ENCODE results near the gene IL1RL2.

IL1RL2 gene

DNA sequence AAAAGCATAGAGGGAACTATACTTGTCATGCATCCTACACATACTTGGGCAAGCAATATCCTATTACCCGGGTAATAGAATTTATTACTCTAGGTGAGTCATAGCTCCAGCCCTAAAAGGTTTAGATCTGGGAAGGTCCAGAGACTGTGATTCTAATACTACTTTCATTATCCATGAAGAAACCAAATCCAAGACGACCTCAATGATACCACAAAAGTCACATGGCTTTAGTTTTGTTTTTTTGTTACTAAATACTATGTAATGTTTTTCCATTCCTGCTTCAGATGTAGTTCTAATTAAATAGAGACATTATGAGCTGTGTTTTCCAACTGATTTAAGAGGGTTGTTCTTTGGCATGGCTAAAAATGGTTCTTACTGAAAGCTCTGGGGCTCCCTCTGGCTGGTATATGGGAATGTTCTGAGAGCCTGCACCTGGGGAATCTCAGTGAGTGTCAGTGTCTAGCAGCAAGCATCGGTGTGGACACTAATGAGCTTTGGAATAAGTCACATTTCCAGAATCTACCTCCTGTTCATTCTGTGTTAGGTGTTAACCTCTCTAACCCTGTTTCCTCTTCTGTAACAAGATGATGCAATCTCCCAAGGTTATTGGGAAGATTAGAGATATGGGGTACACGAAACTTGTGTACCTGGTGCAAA lies 20.5 kb upstream of the IL1RL2 start:
- H3K27me3 ChIP-seq (ENCODE audit: control insufficient read depth, insufficient read depth, low read length) = no peaks in the 10 kb centered on the region
- H3K9me3 ChIP-seq (ENCODE audit: control insufficient read depth, low read depth, low read length) = no peaks in the 10 kb centered on the region
- no peak overlapping the region for H3K4me3 ChIP-seq (ENCODE audit: low read length)
- H3K36me3 ChIP-seq (ENCODE audit: control insufficient read depth, low read depth, low read length) = no peaks in the 10 kb centered on the region
- no peaks in the 10 kb centered on the region for H3K4me1 ChIP-seq (ENCODE audit: control insufficient read depth, low read depth, low read length)
- no peak overlapping the region for H3K27ac ChIP-seq (ENCODE audit: low read length)
- H3K9ac ChIP-seq (ENCODE audit: low read length) = no peak overlapping the region

DNA sequence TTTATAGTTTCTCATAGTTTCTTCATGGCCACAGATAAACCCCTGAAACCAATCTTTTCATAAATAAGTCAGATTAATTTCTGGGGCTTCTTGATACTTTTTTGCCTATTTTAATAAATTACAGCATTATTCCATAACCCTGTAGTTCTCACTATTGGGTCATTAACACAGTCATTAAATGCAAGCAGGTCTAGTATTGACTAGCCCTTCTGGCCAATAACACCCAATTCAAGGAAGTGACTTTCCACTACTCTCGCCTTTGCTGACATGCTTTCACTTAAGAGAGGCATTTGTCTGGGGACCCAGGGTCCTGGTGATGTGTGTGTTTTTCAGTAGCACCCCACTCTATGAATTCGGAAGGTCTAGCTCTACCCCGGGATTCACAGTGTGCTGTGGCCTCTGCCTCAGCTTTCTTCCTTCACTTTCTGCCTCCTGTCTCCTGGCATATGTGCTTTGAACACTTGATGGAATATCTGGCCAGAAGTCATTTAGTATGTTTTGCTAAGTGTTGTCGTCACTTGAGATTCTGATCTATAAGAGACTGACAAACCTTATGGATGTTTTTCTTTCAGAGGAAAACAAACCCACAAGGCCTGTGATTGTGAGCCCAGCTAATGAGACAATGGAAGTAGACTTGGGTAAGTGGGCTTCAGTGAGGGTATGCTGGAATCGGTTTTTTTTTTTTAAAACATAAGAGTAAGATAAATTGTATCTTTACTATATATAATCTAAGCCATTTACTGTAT lies 18.6 kb upstream of the IL1RL2 start:
- no peaks in the 10 kb centered on the region for H3K36me3 ChIP-seq (ENCODE audit: control insufficient read depth, low read depth, low read length)

DNA sequence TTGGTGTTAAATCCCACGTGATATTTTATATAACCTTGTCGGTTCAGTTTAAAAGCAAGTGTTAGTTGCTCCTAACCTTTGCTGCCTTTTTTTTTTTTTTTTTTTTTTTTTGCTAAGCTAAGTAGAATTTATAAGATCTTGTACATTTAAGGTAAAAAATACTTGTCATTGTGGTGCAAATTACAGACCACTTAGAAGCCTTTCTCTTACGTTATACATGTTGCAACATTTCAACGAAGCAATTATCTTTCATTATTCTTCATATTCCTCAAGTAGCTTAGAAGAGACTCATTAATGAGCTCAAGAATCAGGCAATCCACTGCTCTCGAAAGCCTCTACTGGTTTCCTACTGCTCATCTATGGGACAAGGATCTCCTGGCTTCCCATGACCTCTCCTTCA lies 14.9 kb upstream of the IL1RL2 start:
- H3K27me3 ChIP-seq (ENCODE audit: control insufficient read depth, insufficient read depth, low read length) = no peaks in the 10 kb centered on the region
- H3K9ac ChIP-seq (ENCODE audit: low read length) = no peak overlapping the region
- no peak overlapping the region for H3K4me3 ChIP-seq (ENCODE audit: low read length)
- no peak overlapping the region for H3K27ac ChIP-seq (ENCODE audit: low read length)
- H3K9me3 ChIP-seq (ENCODE audit: control insufficient read depth, low read depth, low read length) = no peaks in the 10 kb centered on the region
- no peaks in the 10 kb centered on the region for H3K36me3 ChIP-seq (ENCODE audit: control insufficient read depth, low read depth, low read length)
- H3K4me1 ChIP-seq (ENCODE audit: control insufficient read depth, low read depth, low read length) = no peaks in the 10 kb centered on the region

More for the DNA sequence above, 18.6 kb upstream of the IL1RL2 start:
- no peaks in the 10 kb centered on the region for H3K27me3 ChIP-seq (ENCODE audit: control insufficient read depth, insufficient read depth, low read length)
- no peaks in the 10 kb centered on the region for H3K9me3 ChIP-seq (ENCODE audit: control insufficient read depth, low read depth, low read length)
- no peak overlapping the region for H3K27ac ChIP-seq (ENCODE audit: low read length)
- no peak overlapping the region for H3K4me3 ChIP-seq (ENCODE audit: low read length)
- no peak overlapping the region for H3K9ac ChIP-seq (ENCODE audit: low read length)
- no peaks in the 10 kb centered on the region for H3K4me1 ChIP-seq (ENCODE audit: control insufficient read depth, low read depth, low read length)

DNA sequence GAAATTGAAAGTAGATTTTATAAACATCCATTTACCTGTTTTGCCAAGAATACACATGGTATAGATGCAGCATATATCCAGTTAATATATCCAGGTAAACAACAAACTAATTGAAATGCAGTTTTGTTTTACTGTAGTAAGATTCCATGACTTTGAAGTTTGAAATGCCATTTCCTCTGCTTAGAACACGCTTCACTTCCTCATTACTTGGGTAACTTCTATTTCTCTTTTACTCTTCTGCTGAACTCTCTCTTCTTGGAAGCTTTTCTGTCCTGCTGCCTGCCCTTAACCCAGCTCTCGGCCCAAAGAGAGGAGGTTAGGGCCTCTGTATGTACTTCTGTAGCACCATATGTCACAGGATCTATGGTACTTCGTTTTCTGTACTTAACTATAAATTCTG lies 14.1 kb upstream of the IL1RL2 start:
- Histone ChIP-seq H3K9me3 (ENCODE audit: control insufficient read depth, low read depth, low read length) (no peaks in the 10 kb centered on the region), H3K9ac (ENCODE audit: low read length) (no peak overlapping the region), H3K36me3 (ENCODE audit: control insufficient read depth, low read depth, low read length) (no peaks in the 10 kb centered on the region), H3K4me3 (ENCODE audit: low read length) (no peak overlapping the region), H3K4me1 (ENCODE audit: control insufficient read depth, low read depth, low read length) (no peaks in the 10 kb centered on the region), H3K27me3 (ENCODE audit: control insufficient read depth, insufficient read depth, low read length) (no peaks in the 10 kb centered on the region), H3K27ac (ENCODE audit: low read length) (no peak overlapping the region)

DNA sequence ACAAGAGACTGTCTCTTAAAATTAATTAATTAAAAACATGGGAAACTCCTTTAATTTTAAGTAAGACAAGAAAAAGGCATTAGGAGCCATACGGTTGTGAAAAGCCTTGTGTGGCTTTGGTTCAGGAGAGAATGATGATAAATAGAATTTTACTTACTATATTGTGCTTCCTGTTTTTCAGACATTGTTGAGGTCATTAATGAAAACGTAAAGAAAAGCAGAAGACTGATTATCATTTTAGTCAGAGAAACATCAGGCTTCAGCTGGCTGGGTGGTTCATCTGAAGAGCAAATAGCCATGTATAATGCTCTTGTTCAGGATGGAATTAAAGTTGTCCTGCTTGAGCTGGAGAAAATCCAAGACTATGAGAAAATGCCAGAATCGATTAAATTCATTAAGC lies 10.7 kb upstream of the IL1RL2 start:
- Histone ChIP-seq H3K4me1 (ENCODE audit: control insufficient read depth, low read depth, low read length) (no peaks in the 10 kb centered on the region), H3K27me3 (ENCODE audit: control insufficient read depth, insufficient read depth, low read length) (no peaks in the 10 kb centered on the region), H3K9me3 (ENCODE audit: control insufficient read depth, low read depth, low read length) (no peaks in the 10 kb centered on the region), H3K27ac (ENCODE audit: low read length) (no peak overlapping the region), H3K36me3 (ENCODE audit: control insufficient read depth, low read depth, low read length) (no peaks in the 10 kb centered on the region), H3K4me3 (ENCODE audit: low read length) (no peak overlapping the region), H3K9ac (ENCODE audit: low read length) (no peak overlapping the region)

DNA sequence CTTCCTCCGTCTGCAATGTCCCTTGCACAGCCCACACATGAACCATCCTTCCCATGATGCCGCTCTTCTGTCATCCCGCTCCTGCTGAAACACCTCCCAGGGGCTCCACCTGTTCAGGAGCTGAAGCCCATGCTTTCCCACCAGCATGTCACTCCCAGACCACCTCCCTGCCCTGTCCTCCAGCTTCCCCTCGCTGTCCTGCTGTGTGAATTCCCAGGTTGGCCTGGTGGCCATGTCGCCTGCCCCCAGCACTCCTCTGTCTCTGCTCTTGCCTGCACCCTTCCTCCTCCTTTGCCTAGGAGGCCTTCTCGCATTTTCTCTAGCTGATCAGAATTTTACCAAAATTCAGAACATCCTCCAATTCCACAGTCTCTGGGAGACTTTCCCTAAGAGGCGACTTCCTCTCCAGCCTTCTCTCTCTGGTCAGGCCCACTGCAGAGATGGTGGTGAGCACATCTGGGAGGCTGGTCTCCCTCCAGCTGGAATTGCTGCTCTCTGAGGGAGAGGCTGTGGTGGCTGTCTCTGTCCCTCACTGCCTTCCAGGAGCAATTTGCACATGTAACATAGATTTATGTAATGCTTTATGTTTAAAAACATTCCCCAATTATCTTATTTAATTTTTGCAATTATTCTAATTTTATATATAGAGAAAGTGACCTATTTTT lies 8.9 kb upstream of the IL1RL2 start:
- Histone ChIP-seq H3K27me3 (ENCODE audit: control insufficient read depth, insufficient read depth, low read length) (no peaks in the 10 kb centered on the region), H3K9ac (ENCODE audit: low read length) (no peak overlapping the region), H3K36me3 (ENCODE audit: control insufficient read depth, low read depth, low read length) (no peaks in the 10 kb centered on the region), H3K4me1 (ENCODE audit: control insufficient read depth, low read depth, low read length) (no peaks in the 10 kb centered on the region), H3K4me3 (ENCODE audit: low read length) (no peak overlapping the region), H3K27ac (ENCODE audit: low read length) (no peak overlapping the region), H3K9me3 (ENCODE audit: control insufficient read depth, low read depth, low read length) (no peaks in the 10 kb centered on the region)

DNA sequence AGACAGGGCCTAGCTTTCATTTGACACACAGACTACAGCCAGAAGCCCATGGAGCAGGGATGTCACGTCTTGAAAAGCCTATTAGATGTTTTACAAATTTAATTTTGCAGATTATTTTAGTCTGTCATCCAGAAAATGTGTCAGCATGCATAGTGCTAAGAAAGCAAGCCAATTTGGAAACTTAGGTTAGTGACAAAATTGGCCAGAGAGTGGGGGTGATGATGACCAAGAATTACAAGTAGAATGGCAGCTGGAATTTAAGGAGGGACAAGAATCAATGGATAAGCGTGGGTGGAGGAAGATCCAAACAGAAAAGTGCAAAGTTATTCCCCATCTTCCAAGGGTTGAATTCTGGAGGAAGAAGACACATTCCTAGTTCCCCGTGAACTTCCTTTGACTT lies 7.8 kb upstream of the IL1RL2 start:
- no peak overlapping the region for H3K9ac ChIP-seq (ENCODE audit: low read length)
- no peak overlapping the region for H3K27ac ChIP-seq (ENCODE audit: low read length)
- H3K4me1 ChIP-seq (ENCODE audit: control insufficient read depth, low read depth, low read length) = no peaks in the 10 kb centered on the region
- H3K9me3 ChIP-seq (ENCODE audit: control insufficient read depth, low read depth, low read length) = no peaks in the 10 kb centered on the region
- no peaks in the 10 kb centered on the region for H3K36me3 ChIP-seq (ENCODE audit: control insufficient read depth, low read depth, low read length)
- H3K27me3 ChIP-seq (ENCODE audit: control insufficient read depth, insufficient read depth, low read length) = no peaks in the 10 kb centered on the region
- H3K4me3 ChIP-seq (ENCODE audit: low read length) = no peak overlapping the region

DNA sequence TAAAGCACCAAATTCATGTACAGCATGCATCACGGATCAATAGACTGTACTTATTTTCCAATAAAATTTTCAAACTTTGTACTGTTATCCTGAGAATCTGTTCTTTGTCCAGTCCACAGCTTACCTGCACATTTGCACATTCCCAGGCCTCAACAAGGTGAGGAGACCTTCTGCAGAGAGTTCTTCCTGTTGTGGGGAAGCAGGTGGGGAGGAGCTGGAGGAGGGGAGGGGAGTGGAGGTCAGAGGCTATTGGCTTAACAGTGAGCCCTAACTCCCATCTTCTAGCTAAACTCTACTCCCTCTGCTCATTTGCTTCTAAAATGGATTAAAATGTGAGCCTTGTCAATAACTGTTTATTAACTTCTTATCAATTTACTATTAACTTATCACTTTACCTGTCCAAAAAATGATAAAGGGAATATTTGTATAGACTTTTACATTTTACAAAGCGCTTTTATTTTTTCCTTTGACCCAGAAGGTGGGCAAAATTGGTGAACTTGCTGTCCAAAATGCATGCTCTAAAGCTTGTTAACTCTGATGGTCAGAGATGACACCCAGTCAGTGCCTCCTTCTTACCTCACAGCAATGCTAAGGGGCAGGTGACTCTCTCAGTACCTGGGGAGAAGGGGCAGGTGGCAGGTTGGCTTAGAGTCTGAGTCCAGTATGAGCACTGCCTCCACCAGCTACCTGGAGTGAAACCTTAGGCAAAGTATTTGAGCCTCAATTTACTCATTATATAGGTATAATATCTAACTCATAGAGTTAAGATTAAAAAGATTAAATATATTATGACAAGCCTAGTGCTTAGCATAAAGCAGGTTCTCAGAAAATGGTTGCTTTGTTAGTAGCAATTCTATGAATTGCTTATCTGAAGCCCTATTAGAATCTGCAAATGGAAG lies 6.8 kb upstream of the IL1RL2 start:
- H3K27ac ChIP-seq (ENCODE audit: low read length) = no peak overlapping the region
- no peaks in the 10 kb centered on the region for H3K9me3 ChIP-seq (ENCODE audit: control insufficient read depth, low read depth, low read length)
- H3K36me3 ChIP-seq (ENCODE audit: control insufficient read depth, low read depth, low read length) = no peaks in the 10 kb centered on the region
- no peaks in the 10 kb centered on the region for H3K4me1 ChIP-seq (ENCODE audit: control insufficient read depth, low read depth, low read length)
- H3K4me3 ChIP-seq (ENCODE audit: low read length) = no peak overlapping the region
- no peaks in the 10 kb centered on the region for H3K27me3 ChIP-seq (ENCODE audit: control insufficient read depth, insufficient read depth, low read length)
- H3K9ac ChIP-seq (ENCODE audit: low read length) = no peak overlapping the region

DNA sequence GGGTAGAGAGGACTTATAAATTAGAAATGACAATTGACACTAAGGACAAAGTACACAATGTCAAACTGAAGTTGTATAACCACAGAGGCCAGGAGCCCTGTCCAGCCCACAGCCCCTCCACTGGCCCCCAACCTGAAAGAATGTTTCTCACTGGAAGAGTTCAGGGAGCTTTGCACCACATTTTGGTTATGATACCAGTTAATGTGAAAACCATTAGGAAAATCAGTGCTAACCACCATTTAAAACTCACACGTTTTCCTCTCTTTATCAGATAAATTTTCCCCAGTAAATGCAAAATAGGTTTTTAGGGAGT lies 6.2 kb upstream of the IL1RL2 start:
- Histone ChIP-seq H3K4me3 (ENCODE audit: low read length) (no peak overlapping the region), H3K27me3 (ENCODE audit: control insufficient read depth, insufficient read depth, low read length) (no peaks in the 10 kb centered on the region), H3K9ac (ENCODE audit: low read length) (no peak overlapping the region), H3K36me3 (ENCODE audit: control insufficient read depth, low read depth, low read length) (no peaks in the 10 kb centered on the region), H3K9me3 (ENCODE audit: control insufficient read depth, low read depth, low read length) (no peaks in the 10 kb centered on the region), H3K27ac (ENCODE audit: low read length) (no peak overlapping the region), H3K4me1 (ENCODE audit: control insufficient read depth, low read depth, low read length) (no peaks in the 10 kb centered on the region)

DNA sequence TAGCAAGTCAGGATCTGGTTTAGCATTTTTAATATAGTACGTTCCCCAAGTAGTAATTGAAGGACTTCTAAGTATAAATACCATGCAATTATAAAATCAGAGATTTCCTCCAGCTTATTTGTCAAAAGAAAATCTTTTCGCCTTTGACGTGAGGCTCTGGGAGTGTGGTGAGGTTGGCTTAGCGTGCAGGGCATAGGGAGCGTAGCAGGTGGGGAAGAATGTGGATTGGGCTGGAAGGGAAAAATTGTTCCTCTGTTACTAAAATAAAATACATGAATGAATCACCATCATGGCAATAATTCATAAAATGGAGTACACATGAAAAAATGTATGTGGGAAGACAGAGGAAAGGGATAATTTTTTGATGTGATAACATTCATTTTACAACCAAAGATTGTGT lies 5.4 kb upstream of the IL1RL2 start:
- no peak overlapping the region for H3K27ac ChIP-seq (ENCODE audit: low read length)
- H3K9me3 ChIP-seq (ENCODE audit: control insufficient read depth, low read depth, low read length) = no peaks in the 10 kb centered on the region
- no peak overlapping the region for H3K4me3 ChIP-seq (ENCODE audit: low read length)
- no peaks in the 10 kb centered on the region for H3K27me3 ChIP-seq (ENCODE audit: control insufficient read depth, insufficient read depth, low read length)
- no peak overlapping the region for H3K9ac ChIP-seq (ENCODE audit: low read length)
- H3K4me1 ChIP-seq (ENCODE audit: control insufficient read depth, low read depth, low read length) = no peaks in the 10 kb centered on the region
- H3K36me3 ChIP-seq (ENCODE audit: control insufficient read depth, low read depth, low read length) = no peaks in the 10 kb centered on the region

DNA sequence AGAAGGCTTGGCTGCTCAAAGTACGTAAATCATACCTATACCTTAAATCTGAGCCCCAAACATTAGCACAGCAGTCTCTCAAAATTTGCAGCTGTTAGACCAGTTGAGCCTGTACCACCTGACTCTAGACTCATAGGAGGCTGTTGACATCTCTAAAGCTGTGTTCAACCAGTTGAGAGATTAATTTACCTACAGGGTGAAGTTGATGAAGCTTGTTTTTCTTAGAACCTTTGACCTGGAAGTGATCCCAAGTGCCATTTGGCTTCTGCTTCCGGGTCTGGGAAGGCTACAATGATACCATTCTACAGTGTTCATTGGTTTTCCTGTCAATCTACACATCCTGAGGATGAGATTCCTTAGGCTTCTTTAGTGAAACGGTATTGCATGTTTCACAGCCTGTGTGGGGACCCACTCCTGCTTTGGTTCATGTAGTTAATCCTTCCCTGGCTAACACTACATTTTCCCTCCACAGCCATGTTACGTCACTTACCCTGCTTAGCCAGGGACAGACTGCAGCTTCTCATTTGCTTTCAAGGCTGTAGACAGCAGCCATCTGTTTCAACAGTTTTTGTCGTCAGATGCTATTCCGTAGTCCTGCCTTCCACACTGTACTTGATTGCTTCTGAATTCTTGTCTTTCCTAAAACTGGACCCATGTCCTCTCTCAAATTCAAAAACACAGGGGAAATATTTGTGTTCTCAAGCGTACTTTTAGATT lies 4.7 kb upstream of the IL1RL2 start:
- Histone ChIP-seq H3K9me3 (ENCODE audit: control insufficient read depth, low read depth, low read length) (no peaks in the 10 kb centered on the region), H3K27me3 (ENCODE audit: control insufficient read depth, insufficient read depth, low read length) (no peaks in the 10 kb centered on the region), H3K4me3 (ENCODE audit: low read length) (no peak overlapping the region), H3K27ac (ENCODE audit: low read length) (no peak overlapping the region), H3K36me3 (ENCODE audit: control insufficient read depth, low read depth, low read length) (no peaks in the 10 kb centered on the region), H3K4me1 (ENCODE audit: control insufficient read depth, low read depth, low read length) (no peaks in the 10 kb centered on the region), H3K9ac (ENCODE audit: low read length) (no peak overlapping the region)

All from iPS-18a (cell line).